ENCODE measurements around the gene KCNV2. TPM values are rescaled to one million over a fixed set of nuclear protein-coding genes. Genes with fewer than 3 reads are reported as not detected.
A peak's percentile ranks its signal among the peaks of the same experiment; 100 is the strongest.

The KCNV2 gene
- total RNA-seq, 1 donor from 2014 or later: not detected

- TF ChIP-seq CTCF (IDR thresholded peaks at IDR 0.05): no peak
- peak in 1 of 2 donors; percentile 33 for TF ChIP-seq POLR2AphosphoS5 (IDR thresholded peaks at IDR 0.05; ENCODE audit: insufficient read depth in 1 of 2, low read depth in 1 of 2)
- no peak overlapping the region for H3K27ac ChIP-seq
- intact Hi-C loops (cut with DNase I): no loop called here
- no peaks in the 10 kb centered on the region for H3K36me3 ChIP-seq
- no peak for DNase-seq (ENCODE audit: extremely low spot score in 2 of 2)
- H3K4me3 ChIP-seq: no peak overlapping the region
- no peaks in the 10 kb centered on the region for H3K9me3 ChIP-seq
- H3K27me3 ChIP-seq: no peaks in the 10 kb centered on the region
- peaks cover 10% of the 10 kb centered on the region for H3K4me1 ChIP-seq
Observed at GRCh38 chr9:2677915-2678889, 39.1 kb upstream of the KCNV2 start.

GRCh38 chr9:2679011-2679410 is 38.3 kb upstream of the KCNV2 start:
- intact Hi-C loops (cut with DNase I): no loop called here
- no peak overlapping the region for H3K27ac ChIP-seq
- TF ChIP-seq POLR2A (IDR thresholded peaks at IDR 0.05) (no peak), POLR2AphosphoS5 (IDR thresholded peaks at IDR 0.05; ENCODE audit: insufficient read depth in 1 of 2, low read depth in 1 of 2) (no peak), CTCF (IDR thresholded peaks at IDR 0.05) (no peak)

DNA sequence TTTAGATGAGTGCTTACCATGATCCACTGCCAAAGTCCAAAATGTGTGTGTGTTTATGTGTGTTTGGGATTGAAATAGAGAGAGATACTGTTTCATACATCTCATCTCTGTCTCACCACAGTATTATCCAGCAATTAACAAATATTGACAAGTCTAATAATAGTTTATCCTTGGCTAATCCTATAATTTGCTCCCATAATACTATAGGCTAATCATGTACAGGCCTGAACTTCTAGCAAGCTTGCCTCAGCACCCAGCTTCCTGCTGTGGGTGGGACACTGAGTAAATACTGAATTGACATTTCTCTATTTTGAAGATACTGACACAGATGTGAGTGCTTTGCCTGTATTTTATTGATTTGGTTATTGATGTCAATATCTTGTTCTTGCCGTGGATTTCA is 35.3 kb upstream of the KCNV2 start:
- no peak overlapping the region for H3K4me3 ChIP-seq
- no peaks in the 10 kb centered on the region for H3K36me3 ChIP-seq
- no peak for DNase-seq (ENCODE audit: extremely low spot score in 2 of 2)
- H3K9me3 ChIP-seq: no peaks in the 10 kb centered on the region
- intact Hi-C loops (cut with DNase I): no loop called here
- H3K27ac ChIP-seq: no peak overlapping the region
- peaks cover 10% of the 10 kb centered on the region for H3K4me1 ChIP-seq
- TF ChIP-seq POLR2AphosphoS5 (IDR thresholded peaks at IDR 0.05; ENCODE audit: insufficient read depth in 1 of 2, low read depth in 1 of 2) (peak in 1 of 2 donors; percentile 46), POLR2A (IDR thresholded peaks at IDR 0.05) (no peak)
- no peaks in the 10 kb centered on the region for H3K27me3 ChIP-seq

More at GRCh38 chr9:2679011-2679410, 38.3 kb upstream of the KCNV2 start:
- Histone ChIP-seq H3K9me3 (no peaks in the 10 kb centered on the region), H3K4me1 (peaks cover 10% of the 10 kb centered on the region), H3K4me3 (no peak overlapping the region), H3K36me3 (no peaks in the 10 kb centered on the region), H3K27me3 (no peaks in the 10 kb centered on the region)
- DNase-seq (ENCODE audit: extremely low spot score in 2 of 2): no peak

DNA sequence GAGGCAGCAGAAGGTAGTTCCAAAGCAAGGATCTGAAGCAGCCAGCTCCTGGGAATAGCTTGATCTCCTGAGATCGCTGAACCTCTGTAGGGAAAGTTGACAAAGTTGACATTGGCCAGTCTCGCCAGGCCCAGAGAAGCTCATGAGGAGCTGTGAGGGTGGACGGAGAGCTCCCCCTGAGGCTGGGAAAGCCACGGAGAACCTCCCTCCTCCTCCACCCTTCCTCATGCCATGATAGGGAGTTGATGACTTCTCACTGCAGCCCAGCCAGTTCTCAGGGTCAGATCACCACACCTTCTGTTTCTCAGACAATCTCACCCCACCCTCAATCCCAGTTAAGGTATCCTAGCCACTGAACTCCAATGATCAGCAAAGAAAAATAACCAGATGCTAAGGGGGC is 30.4 kb upstream of the KCNV2 start:
- intact Hi-C loops (cut with DNase I): no loop called here
- no peak for TF ChIP-seq POLR2AphosphoS5 (IDR thresholded peaks at IDR 0.05; ENCODE audit: insufficient read depth in 1 of 2, low read depth in 1 of 2)
- TF ChIP-seq POLR2A (IDR thresholded peaks at IDR 0.05): no peak
- TF ChIP-seq CTCF (IDR thresholded peaks at IDR 0.05): no peak
- no peak for DNase-seq (ENCODE audit: extremely low spot score in 2 of 2)
- Histone ChIP-seq H3K27ac (no peak overlapping the region), H3K4me1 (no peaks in the 10 kb centered on the region), H3K36me3 (no peaks in the 10 kb centered on the region), H3K4me3 (no peak overlapping the region), H3K9me3 (no peaks in the 10 kb centered on the region), H3K27me3 (no peaks in the 10 kb centered on the region)

GRCh38 chr9:2688636-2689035 is 28.7 kb upstream of the KCNV2 start:
- intact Hi-C loops (cut with DNase I): no loop called here
- Histone ChIP-seq H3K9me3 (no peaks in the 10 kb centered on the region), H3K27ac (no peak overlapping the region), H3K4me1 (no peaks in the 10 kb centered on the region), H3K36me3 (no peaks in the 10 kb centered on the region), H3K4me3 (no peak overlapping the region), H3K27me3 (no peaks in the 10 kb centered on the region)
- DNase-seq (ENCODE audit: extremely low spot score in 2 of 2): no peak
- TF ChIP-seq CTCF (IDR thresholded peaks at IDR 0.05) (no peak), POLR2AphosphoS5 (IDR thresholded peaks at IDR 0.05; ENCODE audit: insufficient read depth in 1 of 2, low read depth in 1 of 2) (no peak), POLR2A (IDR thresholded peaks at IDR 0.05) (no peak)

All from vagina (tissue), 2 donors.